ENCODE measurements around the gene IDH1. TPM values are rescaled to one million over a fixed set of nuclear protein-coding genes. Genes with fewer than 3 reads are reported as not detected.
A peak's percentile ranks its signal among the peaks of the same experiment; 100 is the strongest.

IDH1 gene
- total and polyA plus RNA-seq, 2 of the 13 experiments (the other 11 are each of a cell fraction or from before 2014, with no cell fraction given) = 312 to 1,077 TPM

DNA sequence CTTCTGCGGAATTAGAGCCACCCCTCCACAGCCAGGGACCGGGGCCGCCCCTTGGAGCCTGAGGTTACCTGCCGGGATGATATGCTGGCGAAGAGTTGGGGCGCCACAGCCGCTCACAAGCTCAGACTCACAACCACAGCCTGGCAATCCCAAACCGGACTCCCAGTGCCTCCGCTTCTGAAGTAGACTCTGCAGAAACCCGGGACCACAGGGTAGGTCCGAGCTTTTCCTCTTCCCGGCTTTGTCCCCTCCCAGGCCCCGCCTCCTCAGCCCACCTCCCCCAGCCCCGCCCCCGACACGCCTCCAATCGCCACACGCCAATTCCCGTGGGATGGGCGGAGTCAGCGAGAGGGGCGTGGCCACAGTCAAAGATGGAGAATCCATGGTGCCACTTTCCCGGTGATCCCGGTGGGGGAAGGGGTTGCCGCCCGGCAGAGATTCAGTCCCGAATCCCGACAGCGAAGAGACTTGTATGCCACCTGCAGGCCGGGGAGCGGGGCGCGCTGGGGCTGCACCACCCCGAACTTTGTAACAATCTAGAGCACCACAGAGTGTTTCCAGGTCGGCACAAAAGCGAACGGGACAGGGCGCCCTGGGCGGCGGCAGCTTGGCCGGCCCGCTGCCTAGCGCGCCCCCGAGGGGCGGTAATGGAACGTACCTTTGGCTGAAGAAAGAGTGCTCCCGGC, at the start of gene IDH1 (continued):
- TF ChIP-seq MLXIP (CRISPR knock-in tag; IDR thresholded peaks at IDR 0.05; ENCODE audit: borderline replicate concordance) (no peak; the same call in 1 of the 2 replicates), ZNF562 (CRISPR knock-in tag; IDR thresholded peaks at IDR 0.05; ENCODE audit: borderline replicate concordance) (no peak), ISL2 (CRISPR knock-in tag; IDR thresholded peaks at IDR 0.05) (peak; percentile 81), RCOR2 (CRISPR knock-in tag; IDR thresholded peaks at IDR 0.05) (peak; percentile 30; the same call in 1 of the 2 replicates), NFKB2 (CRISPR knock-in tag; IDR thresholded peaks at IDR 0.05; ENCODE audit: borderline replicate concordance) (peak; percentile 95; the same call in 1 of the 2 replicates), ZNF101 (CRISPR knock-in tag; IDR thresholded peaks at IDR 0.05; ENCODE audit: borderline replicate concordance, low read depth) (no peak), HDAC6 (IDR thresholded peaks at IDR 0.05; ENCODE audit: low read depth, low read length) (no peak), JUND (CRISPR knock-in tag; IDR thresholded peaks at IDR 0.05) (no peak), BATF2 (CRISPR knock-in tag; IDR thresholded peaks at IDR 0.05) (no peak), GTF2F1 (IDR thresholded peaks at IDR 0.05; ENCODE audit: low read length) (no peak), NFYC (CRISPR knock-in tag; IDR thresholded peaks at IDR 0.05) (peak; percentile 67), ZBTB7A (CRISPR knock-in tag; IDR thresholded peaks at IDR 0.05) (no peak), KAT8 (CRISPR knock-in tag; IDR thresholded peaks at IDR 0.05) (peak; percentile 82), ISX (CRISPR knock-in tag; conservative IDR thresholded peaks at IDR 0.05) (0 out of 2 replicates have a peak, but pooled peaks have one; percentile 20), TCF7 (IDR thresholded peaks at IDR 0.05; ENCODE audit: low read depth) (no peak), HDAC1 (CRISPR knock-in tag; IDR thresholded peaks at IDR 0.05) (peak; percentile 62), ZNF547 (CRISPR knock-in tag; IDR thresholded peaks at IDR 0.05) (peak; percentile 27; the same call in 1 of the 2 replicates), TARDBP (CRISPR knock-in tag; IDR thresholded peaks at IDR 0.05) (peak; percentile 84), ZNF280B (CRISPR knock-in tag; IDR thresholded peaks at IDR 0.05; ENCODE audit: borderline replicate concordance) (no peak), ZKSCAN1 (IDR thresholded peaks at IDR 0.05; ENCODE audit: low read length) (no peak), MLLT10 (CRISPR knock-in tag; IDR thresholded peaks at IDR 0.05) (no peak)
- TF ChIP-seq, protein P1, sequence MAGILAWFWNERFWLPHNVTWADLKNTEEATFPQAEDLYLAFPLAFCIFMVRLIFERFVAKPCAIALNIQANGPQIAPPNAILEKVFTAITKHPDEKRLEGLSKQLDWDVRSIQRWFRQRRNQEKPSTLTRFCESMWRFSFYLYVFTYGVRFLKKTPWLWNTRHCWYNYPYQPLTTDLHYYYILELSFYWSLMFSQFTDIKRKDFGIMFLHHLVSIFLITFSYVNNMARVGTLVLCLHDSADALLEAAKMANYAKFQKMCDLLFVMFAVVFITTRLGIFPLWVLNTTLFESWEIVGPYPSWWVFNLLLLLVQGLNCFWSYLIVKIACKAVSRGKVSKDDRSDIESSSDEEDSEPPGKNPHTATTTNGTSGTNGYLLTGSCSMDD (CRISPR knock-in tag; IDR thresholded peaks at IDR 0.05) = no peak
- TF ChIP-seq, protein P2, sequence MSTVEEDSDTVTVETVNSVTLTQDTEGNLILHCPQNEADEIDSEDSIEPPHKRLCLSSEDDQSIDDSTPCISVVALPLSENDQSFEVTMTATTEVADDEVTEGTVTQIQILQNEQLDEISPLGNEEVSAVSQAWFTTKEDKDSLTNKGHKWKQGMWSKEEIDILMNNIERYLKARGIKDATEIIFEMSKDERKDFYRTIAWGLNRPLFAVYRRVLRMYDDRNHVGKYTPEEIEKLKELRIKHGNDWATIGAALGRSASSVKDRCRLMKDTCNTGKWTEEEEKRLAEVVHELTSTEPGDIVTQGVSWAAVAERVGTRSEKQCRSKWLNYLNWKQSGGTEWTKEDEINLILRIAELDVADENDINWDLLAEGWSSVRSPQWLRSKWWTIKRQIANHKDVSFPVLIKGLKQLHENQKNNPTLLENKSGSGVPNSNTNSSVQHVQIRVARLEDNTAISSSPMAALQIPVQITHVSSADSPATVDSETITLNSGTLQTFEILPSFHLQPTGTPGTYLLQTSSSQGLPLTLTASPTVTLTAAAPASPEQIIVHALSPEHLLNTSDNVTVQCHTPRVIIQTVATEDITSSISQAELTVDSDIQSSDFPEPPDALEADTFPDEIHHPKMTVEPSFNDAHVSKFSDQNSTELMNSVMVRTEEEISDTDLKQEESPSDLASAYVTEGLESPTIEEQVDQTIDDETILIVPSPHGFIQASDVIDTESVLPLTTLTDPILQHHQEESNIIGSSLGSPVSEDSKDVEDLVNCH (CRISPR knock-in tag; IDR thresholded peaks at IDR 0.05) = no peak
